IMR-90 (cell line): Measurements from ENCODE around the gene PDZRN3. TPM values are rescaled to one million over a fixed set of nuclear protein-coding genes. Genes with fewer than 3 reads are reported as not detected.

Experiments used
- ATAC-seq: fragments of 200-7000 bp; cut with Tn5 transposase; 2 replicates; pipeline ENCODE4 v1.9.1; 2020; ENCODE audit warnings: low read depth, mild to moderate bottlenecking, moderate library complexity
- BruUV-seq: library from RNA; stranded (reverse); fragments of 400-500 nt; replicated peaks from 2 replicates; lab custom pipeline; 2021; lab: Mats Ljungman, UMichigan
- CTCF ChIA-PET: fragments of 300-600 bp; formaldehyde crosslinking; extraction: SDS; loops from one replicate; lab custom pipeline; 2021; ENCODE audit warnings: antibody characterized with exemption; lab: Yijun Ruan, JAX
- POLR2A ChIA-PET: fragments of 300-600 bp; sonication (Branson Sonifier 250); formaldehyde crosslinking; loops from one replicate; lab custom pipeline; 2022; ENCODE audit warnings: antibody characterized with exemption; ENCODE audit not compliant: unreplicated experiment; lab: Charles Lee
- DNase-seq: peaks from one replicate; pipeline ENCODE4 v3.0.0; 2013
- H2AFZ ChIP-seq: replicated peaks from 2 replicates; pipeline ENCODE3; 2013; ENCODE audit warnings: low read length, mild to moderate bottlenecking; ENCODE audit not compliant: poor library complexity
- H2AK5ac ChIP-seq: 2 replicates; pipeline ENCODE4 v1.6.1; 2013; ENCODE audit warnings: low read depth, low read length, inconsistent platforms
- H2AK9ac ChIP-seq: replicated peaks from 2 replicates; pipeline ENCODE3; 2013; ENCODE audit warnings: mild to moderate bottlenecking, low read depth, low read length, moderate library complexity; ENCODE audit not compliant: poor library complexity
- H2BK120ac ChIP-seq: 2 replicates; pipeline ENCODE4 v1.6.1; 2013; ENCODE audit warnings: low read depth, low read length, inconsistent platforms
- H2BK15ac ChIP-seq: 3 replicates; pipeline ENCODE4 v1.6.1; 2013; ENCODE audit warnings: low read depth, low read length, inconsistent platforms
- H2BK20ac ChIP-seq: 2 replicates; pipeline ENCODE4 v1.6.1; 2013; ENCODE audit warnings: low read depth, mild to moderate bottlenecking, inconsistent platforms, low read length, moderate library complexity
- H2BK5ac ChIP-seq: 2 replicates; pipeline ENCODE4 v1.6.1; 2013; ENCODE audit warnings: mild to moderate bottlenecking, low read depth, low read length, inconsistent platforms; ENCODE audit not compliant: poor library complexity, severe bottlenecking
- H3K14ac ChIP-seq: replicated peaks from 2 replicates; pipeline ENCODE4 v1.6.1; 2013; ENCODE audit warnings: low read depth, low read length, inconsistent platforms
- H3K18ac ChIP-seq: 2 replicates; pipeline ENCODE4 v1.6.1; 2013; ENCODE audit warnings: low read depth, low read length, control low read depth
- H3K23ac ChIP-seq: 2 replicates; pipeline ENCODE4 v1.6.1; 2013; ENCODE audit warnings: low read depth, low read length, inconsistent platforms
- H3K27ac ChIP-seq: 2 replicates; pipeline ENCODE4 v1.5.1; 2013; ENCODE audit warnings: mild to moderate bottlenecking, control low read depth, low read length; ENCODE audit not compliant: insufficient read depth
- H3K27me3 ChIP-seq: 2 replicates; pipeline ENCODE4 v1.6.1; 2013; ENCODE audit warnings: low read length; ENCODE audit not compliant: control insufficient read depth, insufficient read depth
- H3K36me3 ChIP-seq: 2 replicates; pipeline ENCODE4 v1.6.1; 2013; ENCODE audit warnings: low read length, mixed read lengths; ENCODE audit not compliant: control insufficient read depth, insufficient read depth
- H3K4ac ChIP-seq: 2 replicates; pipeline ENCODE4 v1.6.1; 2013; ENCODE audit warnings: low read depth, low read length, inconsistent platforms
- H3K4me1 ChIP-seq: 2 replicates; pipeline ENCODE4 v1.6.1; 2013; ENCODE audit warnings: low read length, mixed read lengths; ENCODE audit not compliant: control insufficient read depth, insufficient read depth
- H3K4me2 ChIP-seq: 2 replicates; pipeline ENCODE4 v1.6.1; 2013; ENCODE audit warnings: low read depth, mild to moderate bottlenecking, control low read depth, low read length, moderate library complexity
- H3K4me3 ChIP-seq: 2 replicates; pipeline ENCODE4 v1.5.1; 2013; ENCODE audit warnings: low read depth, mild to moderate bottlenecking, control low read depth, low read length, moderate library complexity; ENCODE audit not compliant: insufficient read depth
- H3K56ac ChIP-seq: 2 replicates; pipeline ENCODE4 v1.6.1; 2013; ENCODE audit warnings: low read length, inconsistent platforms; ENCODE audit not compliant: insufficient read depth; ENCODE audit errors: extremely low read depth
- H3K79me1 ChIP-seq, 2 experiments: 2 replicates each; pipeline ENCODE4 v1.6.1; 2013; ENCODE audit warnings: low read length in 2 of 2, inconsistent platforms in 1 of 2, low read depth in 1 of 2
- H3K9ac ChIP-seq: 2 replicates; pipeline ENCODE4 v1.6.1; 2013; ENCODE audit warnings: low read depth, low read length, control low read depth
- H3K9me1 ChIP-seq: 2 replicates; pipeline ENCODE4 v1.6.1; 2013; ENCODE audit warnings: low read length, inconsistent platforms; ENCODE audit not compliant: insufficient read depth
- H3K9me3 ChIP-seq: 2 replicates; pipeline ENCODE4 v1.6.1; 2013; ENCODE audit warnings: low read length; ENCODE audit not compliant: control insufficient read depth, insufficient read depth
- H4K20me1 ChIP-seq: 2 replicates; pipeline ENCODE4 v1.6.1; 2013; ENCODE audit warnings: low read length, inconsistent platforms; ENCODE audit not compliant: insufficient read depth
- H4K5ac ChIP-seq: 2 replicates; pipeline ENCODE4 v1.6.1; 2013; ENCODE audit warnings: mild to moderate bottlenecking, low read depth, low read length, control low read depth
- H4K8ac ChIP-seq, 2 experiments: 2 replicates each; pipeline ENCODE4 v1.6.1; 2013; ENCODE audit warnings: low read depth in 2 of 2, low read length in 2 of 2, control low read depth in 1 of 2, inconsistent platforms in 1 of 2
- H4K91ac ChIP-seq: 2 replicates; pipeline ENCODE4 v1.6.1; 2013; ENCODE audit warnings: low read depth, low read length, inconsistent platforms; ENCODE audit not compliant: insufficient read depth
- BHLHE40 ChIP-seq: fragments of 150-350 bp; IDR thresholded peaks from 2 replicates; pipeline ENCODE4 v1.6.1; 2016; ENCODE audit warnings: mild to moderate bottlenecking, low read depth, low read length
- CEBPB ChIP-seq: IDR thresholded peaks from 2 replicates; pipeline ENCODE4 v1.6.1; 2012; ENCODE audit warnings: low read depth, low read length, improper control_type of control experiment
- MAZ ChIP-seq: IDR thresholded peaks from 2 replicates; pipeline ENCODE4 v1.6.1; 2012; ENCODE audit warnings: low read depth, mild to moderate bottlenecking, low read length, improper control_type of control experiment, moderate library complexity, borderline replicate concordance
- WGBS, 2 experiments: methylation state at CpG; one replicate each; pipeline versions ENCODE4 v1.1.5 to v1.1.7; 2013; ENCODE audit warnings: missing lambda C conversion rate in 2 of 2; ENCODE audit not compliant: insufficient read length in 1 of 2; ENCODE audit errors: extremely low coverage in 2 of 2; 5-methylcytosine and 5-hydroxymethylcytosine counted together
- dilution Hi-C: fragments of 300-500 bp; cut with HindIII; formaldehyde crosslinking; loops from one replicate; pipeline ENCODE4 v1.14.3; 2018; ENCODE audit warnings: low sequenced_read_pairs; ENCODE audit not compliant: unreplicated experiment
- in situ Hi-C: fragments of 300-500 bp; cut with MboI; formaldehyde crosslinking; loops from 3 replicates; pipeline ENCODE4 v1.14.3; 2019; ENCODE audit warnings: low sequenced_read_pairs, inconsistent platforms, mixed read lengths
- intact Hi-C: fragments of 100-400 bp; cut with micrococcal nuclease; formaldehyde crosslinking; loops from 2 replicates; pipeline ENCODE4 v1.10.0; 2022
- polyA plus RNA-seq, 3 experiments: library from polyadenylated mRNA; depleted of rRNA; stranded (reverse); fragments of >200 nt; gene quantifications; 2 replicates each; pipeline ENCODE4 v1.2.3, GENCODE V29; 2012; ENCODE audit warnings: low replicate concordance in 1 of 3
- total RNA-seq: library from RNA; depleted of rRNA; stranded (reverse); fragments of >200 nt; gene quantifications from 2 replicates; pipeline ENCODE4 v1.2.3, GENCODE V29; 2012

PDZRN3 gene
- total and polyA plus RNA-seq, 2 of the 4 experiments (the other 2 are of a cell fraction), result 9.4 to 17.0 TPM

GRCh38 chr3:73603762-73604171 lies 21.0 kb downstream of the PDZRN3 start:
- H3K4me1 ChIP-seq, result peaks cover 16% of the 10 kb centered on the region
- peaks cover 8% of the 10 kb centered on the region; the same call in 1 of the 2 replicates for H4K20me1 ChIP-seq
- intact Hi-C loops, result loop anchor here (5.0 kb wide), 1 partner anchor 91 kb away; no protein-coding TSS in a partner anchor
- peak; percentile 35 for ATAC-seq
- H3K79me1 ChIP-seq, result peaks cover 5 to 15% of the 10 kb centered on the region in 2 experiments; a peak in 3 of 4 replicates
- no peak overlapping the region for H2AFZ ChIP-seq
- peak; percentile 29; the same call in 1 of the 2 replicates for TF ChIP-seq BHLHE40
- peak; percentile 21; the same call in 1 of the 2 replicates for TF ChIP-seq CEBPB
- no peak for TF ChIP-seq MAZ
- peak overlapping the region; percentile 5; the same call in 1 of the 2 replicates for H3K27ac ChIP-seq
- H3K27me3 ChIP-seq, result no peaks in the 10 kb centered on the region
- H2BK20ac ChIP-seq, result peak overlapping the region; percentile 31
- peak overlapping the region; percentile 53 for H2BK5ac ChIP-seq
- H3K4ac ChIP-seq, result peak overlapping the region; percentile 51
- no peak overlapping the region for H3K9ac ChIP-seq
- H2AK9ac ChIP-seq, result peak overlapping the region; percentile 12
- no TSS peak for BruUV-seq
- CTCF ChIA-PET, result interaction anchor here (0.5 to 1.0 kb wide), 3 partner anchors 11 to 769 kb away, joined by 3 to 9 read pairs (median 3); no protein-coding TSS in a partner anchor
- no peak overlapping the region for H3K56ac ChIP-seq
- H2BK15ac ChIP-seq, result no peak overlapping the region
- H3K4me2 ChIP-seq, result no peak overlapping the region
- POLR2A ChIA-PET, result no interaction called here
- no peak overlapping the region; the same call in 1 of the 2 replicates for H4K5ac ChIP-seq
- H4K91ac ChIP-seq, result no peak overlapping the region
- no peaks in the 10 kb centered on the region for H3K9me3 ChIP-seq
- peaks cover 13% of the 10 kb centered on the region for H3K9me1 ChIP-seq
- H2AK5ac ChIP-seq, result peak overlapping the region; percentile 14; the same call in 1 of the 2 replicates
- no CpG with 5 or more reads among the region's 1 CpG for WGBS, 2 experiments
- in situ Hi-C loops, result loop anchor here (25.0 kb wide), 1 partner anchor 91 kb away; no protein-coding TSS in a partner anchor
- DNase-seq, result peak; percentile 85
- peaks cover 21% of the 10 kb centered on the region for H3K36me3 ChIP-seq
- dilution Hi-C loops, result loop anchor here (25.0 kb wide), 1 partner anchor 91 kb away; no protein-coding TSS in a partner anchor
- peak overlapping the region; percentile 1; the same call in 1 of the 2 replicates for H3K18ac ChIP-seq
- H3K4me3 ChIP-seq, result no peak overlapping the region
- peak overlapping the region; percentile 65 for H2BK120ac ChIP-seq
- no peak overlapping the region; the same call in 1 of the 2 replicates for H3K23ac ChIP-seq
- H4K8ac ChIP-seq, result no peak overlapping the region
- H3K14ac ChIP-seq, result no peak overlapping the region; the same call in 1 of the 2 replicates
